HCT116 (cell line): ENCODE data around the gene SF3B6. TPM values are rescaled to one million over a fixed set of nuclear protein-coding genes. Genes with fewer than 3 reads are reported as not detected.

Experiments
- ATAC-seq: fragments of 200-7000 bp; cut with Tn5 transposase; 2 replicates; pipeline ENCODE4 v1.9.1; 2020; ENCODE audit warnings: mild to moderate bottlenecking, moderate library complexity
- BruUV-seq: library from RNA; stranded (reverse); fragments of 400-500 nt; replicated peaks from 2 replicates; lab custom pipeline; 2021; lab: Mats Ljungman, UMichigan
- CTCF ChIA-PET: fragments of 300-600 bp; sonication (Branson Sonifier 250); formaldehyde crosslinking; loops from one replicate; lab custom pipeline; 2021; ENCODE audit warnings: antibody characterized with exemption; lab: Charles Lee
- POLR2A ChIA-PET: fragments of 300-600, 350-600 bp; sonication (Branson Sonifier 250); formaldehyde crosslinking; loops from one replicate; lab custom pipeline; 2021; ENCODE audit warnings: antibody characterized with exemption; lab: Charles Lee
- RAD21 ChIA-PET, 2 experiments: fragments of 300-600 bp; sonication (Branson Sonifier 250); formaldehyde crosslinking; loops; one replicate each; lab custom pipeline; 2023; ENCODE audit warnings: low total read pairs in 2 of 2; ENCODE audit not compliant: uncharacterized antibody in 2 of 2, unreplicated experiment in 2 of 2, low non-redundant PET in 1 of 2; lab: Charles Lee
- DNase-seq: peaks from one replicate; pipeline ENCODE4 v3.0.0-alpha.2; 2010; ENCODE audit warnings: low read depth, low spot score
- H2AFZ ChIP-seq: fragments of 200-600 bp; shearing (Covaris generic), sonication (generic); 2 replicates; pipeline ENCODE4 v1.6.1; 2017; ENCODE audit warnings: low read depth, mixed run types, mixed read lengths, antibody characterized with exemption, low read length; ENCODE audit not compliant: poor library complexity, severe bottlenecking
- H3K27ac ChIP-seq: 2 replicates; pipeline ENCODE4 v1.5.1; 2012; ENCODE audit warnings: low read depth, low read length
- H3K27me3 ChIP-seq: fragments of 200-600 bp; sonication (generic); 2 replicates; pipeline ENCODE4 v1.6.1; 2016; ENCODE audit warnings: mixed run types, low read length, mixed read lengths; ENCODE audit not compliant: insufficient read depth
- H3K36me3 ChIP-seq, 2 experiments: fragments of 200-500 bp in 1 of 2; fragments of 200-600 bp in 1 of 2; sonication (Bioruptor generic) in 1 of 2; sonication (generic) in 1 of 2; 2 replicates each; pipeline versions ENCODE4 v1.5.1 to v1.6.1; 2014 to 2016; ENCODE audit warnings: low read length in 2 of 2, inconsistent platforms in 1 of 2, mixed read lengths in 1 of 2, mixed run types in 1 of 2; ENCODE audit not compliant: insufficient read depth in 2 of 2, control insufficient read depth in 1 of 2
- H3K4me1 ChIP-seq, 2 experiments: fragments of 200-600 bp in 1 of 2; sonication (generic) in 1 of 2; 2 replicates each; pipeline versions ENCODE4 v1.5.1 to v1.6.1; 2012 to 2017; ENCODE audit warnings: low read length in 2 of 2, inconsistent platforms in 1 of 2, mild to moderate bottlenecking in 1 of 2, mixed read lengths in 1 of 2, mixed run types in 1 of 2, moderate library complexity in 1 of 2; ENCODE audit not compliant: insufficient read depth in 2 of 2, control insufficient read depth in 1 of 2
- H3K4me2 ChIP-seq: fragments of 200-600 bp; sonication (generic); 2 replicates; pipeline ENCODE4 v1.6.1; 2017; ENCODE audit warnings: mixed run types, low read length, mixed read lengths
- H3K4me3 ChIP-seq, 2 experiments: fragments of 200-600 bp in 1 of 2; sonication (generic) in 1 of 2; replicated peaks in 1 of 2; 2 replicates each; pipeline ENCODE4 v1.5.1; 2011 to 2016; ENCODE audit warnings: low read length in 2 of 2, control low read depth in 1 of 2, low read depth in 1 of 2, mild to moderate bottlenecking in 1 of 2, mixed read lengths in 1 of 2, mixed run types in 1 of 2
- H3K79me2 ChIP-seq: fragments of 200-600 bp; sonication (generic); 2 replicates; pipeline ENCODE4 v1.6.1; 2017; ENCODE audit warnings: mild to moderate bottlenecking, mixed run types, low read length, moderate library complexity, mixed read lengths; ENCODE audit not compliant: insufficient read depth
- H3K9ac ChIP-seq: fragments of 200-600 bp; sonication (generic); 2 replicates; pipeline ENCODE4 v1.6.1; 2016; ENCODE audit warnings: low read length, mixed read lengths
- H3K9me2 ChIP-seq: fragments of 200-600 bp; sonication (generic), shearing (Covaris generic); 2 replicates; pipeline ENCODE4 v1.6.1; 2017; ENCODE audit warnings: mixed run types, mild to moderate bottlenecking, moderate library complexity; ENCODE audit not compliant: insufficient read depth
- H3K9me3 ChIP-seq, 2 experiments: fragments of 200-500 bp in 1 of 2; fragments of 200-600 bp in 1 of 2; sonication (Bioruptor generic) in 1 of 2; sonication (generic) in 1 of 2; 2 replicates each; pipeline ENCODE4 v1.6.1; 2014 to 2017; ENCODE audit warnings: low read length in 2 of 2, mixed read lengths in 2 of 2, inconsistent platforms in 1 of 2, low read depth in 1 of 2, mild to moderate bottlenecking in 1 of 2, mixed run types in 1 of 2, moderate library complexity in 1 of 2; ENCODE audit not compliant: control insufficient read depth in 1 of 2, insufficient read depth in 1 of 2
- H4K20me1 ChIP-seq: fragments of 200-600 bp; sonication (generic), shearing (Covaris generic); 2 replicates; pipeline ENCODE4 v1.6.1; 2017; ENCODE audit warnings: mixed run types, mild to moderate bottlenecking, moderate library complexity; ENCODE audit not compliant: insufficient read depth
- CBX3 ChIP-seq: IDR thresholded peaks from 2 replicates; pipeline ENCODE4 v1.6.1; 2012; ENCODE audit warnings: low read depth
- ELF1 ChIP-seq: IDR thresholded peaks from 2 replicates; pipeline ENCODE4 v1.6.1; 2012; ENCODE audit warnings: low read depth, borderline replicate concordance
- EZH2 ChIP-seq: fragments of 200-600 bp; sonication (generic); IDR thresholded peaks from 2 replicates; pipeline ENCODE4 v1.6.1; 2017; ENCODE audit warnings: antibody characterized with exemption, mixed run types
- EZH2phosphoT487 ChIP-seq: fragments of 200-600 bp; IDR thresholded peaks from 2 replicates; pipeline ENCODE4 v1.6.1; 2018; ENCODE audit warnings: antibody characterized with exemption, borderline replicate concordance
- FOSL1 ChIP-seq: IDR thresholded peaks from 2 replicates; pipeline ENCODE4 v1.6.1; 2012; ENCODE audit warnings: low read depth
- JUND ChIP-seq: IDR thresholded peaks from 2 replicates; pipeline ENCODE4 v1.6.1; 2012
- MAX ChIP-seq: IDR thresholded peaks from 2 replicates; pipeline ENCODE4 v1.6.1; 2012
- POLR2A ChIP-seq: IDR thresholded peaks from 2 replicates; pipeline ENCODE4 v1.7.0; 2011; ENCODE audit warnings: borderline replicate concordance; ENCODE audit not compliant: insufficient read depth, insufficient read length; ENCODE audit errors: extremely low read depth
- POLR2AphosphoS5 ChIP-seq: IDR thresholded peaks from 2 replicates; pipeline ENCODE4 v1.6.1; 2011; ENCODE audit warnings: mild to moderate bottlenecking, low read depth, low read length, moderate library complexity
- RAD21 ChIP-seq: IDR thresholded peaks from 2 replicates; pipeline ENCODE4 v1.6.1; 2012; ENCODE audit warnings: low read depth, mild to moderate bottlenecking
- SIN3A ChIP-seq: IDR thresholded peaks from 2 replicates; pipeline ENCODE4 v1.6.1; 2012; ENCODE audit warnings: low read depth
- TCF7L2 ChIP-seq: IDR thresholded peaks from 2 replicates; pipeline ENCODE4 v1.7.0; 2011; ENCODE audit warnings: borderline replicate concordance, inconsistent platforms; ENCODE audit not compliant: insufficient read depth, insufficient read length; ENCODE audit errors: extremely low read depth
- YY1 ChIP-seq: IDR thresholded peaks from 2 replicates; pipeline ENCODE4 v1.6.1; 2011; ENCODE audit warnings: low read length, low read depth, moderate library complexity, mild to moderate bottlenecking; ENCODE audit not compliant: insufficient replicate concordance; ENCODE audit errors: extremely low read depth
- intact Hi-C: fragments of 100-400 bp; cut with micrococcal nuclease; formaldehyde crosslinking; loops from 2 replicates; pipeline ENCODE4 v1.10.0; 2022
- total RNA-seq: library from RNA; stranded (reverse); gene quantifications from one replicate; pipeline ENCODE4 v1.2.1, GENCODE V29; 2021; ENCODE audit not compliant: unreplicated experiment
- TF ChIP-seq, protein P1 (sequence below): IDR thresholded peaks from 2 replicates; pipeline ENCODE4 v1.6.1; 2012; ENCODE audit warnings: low read depth
- TF ChIP-seq, protein P2 (sequence below): IDR thresholded peaks from 2 replicates; pipeline ENCODE4 v1.6.1; 2012
- TF ChIP-seq, protein P3 (sequence below): IDR thresholded peaks from 2 replicates; pipeline ENCODE4 v1.6.1; 2011; ENCODE audit warnings: mild to moderate bottlenecking, low read length, moderate library complexity; ENCODE audit not compliant: insufficient replicate concordance; ENCODE audit errors: extremely low read depth

Gene SF3B6
- total RNA-seq, 1 experiment from 2014 or later = 129 TPM

- Histone ChIP-seq H3K4me2 (no peak overlapping the region), H3K27ac (no peak overlapping the region), H3K36me3 (no peaks in the 10 kb centered on the region), H3K9me2 (no peaks in the 10 kb centered on the region), H3K4me3 (no peak overlapping the region)
- ATAC-seq = no peak
- intact Hi-C loops = loop anchor here (2.0 kb wide), 1 partner anchor 25 kb away; the partner anchor contains the start of gene SF3B6
- BruUV-seq = no TSS peak
- TF ChIP-seq JUND (no peak), POLR2A (no peak), EZH2 (no peak), RAD21 (no peak), EZH2phosphoT487 (no peak), TCF7L2 (no peak), FOSL1 (no peak), POLR2AphosphoS5 (no peak), MAX (no peak), SIN3A (no peak), YY1 (no peak), CBX3 (no peak), ELF1 (no peak)
- TF ChIP-seq, protein P1, sequence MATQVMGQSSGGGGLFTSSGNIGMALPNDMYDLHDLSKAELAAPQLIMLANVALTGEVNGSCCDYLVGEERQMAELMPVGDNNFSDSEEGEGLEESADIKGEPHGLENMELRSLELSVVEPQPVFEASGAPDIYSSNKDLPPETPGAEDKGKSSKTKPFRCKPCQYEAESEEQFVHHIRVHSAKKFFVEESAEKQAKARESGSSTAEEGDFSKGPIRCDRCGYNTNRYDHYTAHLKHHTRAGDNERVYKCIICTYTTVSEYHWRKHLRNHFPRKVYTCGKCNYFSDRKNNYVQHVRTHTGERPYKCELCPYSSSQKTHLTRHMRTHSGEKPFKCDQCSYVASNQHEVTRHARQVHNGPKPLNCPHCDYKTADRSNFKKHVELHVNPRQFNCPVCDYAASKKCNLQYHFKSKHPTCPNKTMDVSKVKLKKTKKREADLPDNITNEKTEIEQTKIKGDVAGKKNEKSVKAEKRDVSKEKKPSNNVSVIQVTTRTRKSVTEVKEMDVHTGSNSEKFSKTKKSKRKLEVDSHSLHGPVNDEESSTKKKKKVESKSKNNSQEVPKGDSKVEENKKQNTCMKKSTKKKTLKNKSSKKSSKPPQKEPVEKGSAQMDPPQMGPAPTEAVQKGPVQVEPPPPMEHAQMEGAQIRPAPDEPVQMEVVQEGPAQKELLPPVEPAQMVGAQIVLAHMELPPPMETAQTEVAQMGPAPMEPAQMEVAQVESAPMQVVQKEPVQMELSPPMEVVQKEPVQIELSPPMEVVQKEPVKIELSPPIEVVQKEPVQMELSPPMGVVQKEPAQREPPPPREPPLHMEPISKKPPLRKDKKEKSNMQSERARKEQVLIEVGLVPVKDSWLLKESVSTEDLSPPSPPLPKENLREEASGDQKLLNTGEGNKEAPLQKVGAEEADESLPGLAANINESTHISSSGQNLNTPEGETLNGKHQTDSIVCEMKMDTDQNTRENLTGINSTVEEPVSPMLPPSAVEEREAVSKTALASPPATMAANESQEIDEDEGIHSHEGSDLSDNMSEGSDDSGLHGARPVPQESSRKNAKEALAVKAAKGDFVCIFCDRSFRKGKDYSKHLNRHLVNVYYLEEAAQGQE = no peak
- TF ChIP-seq, protein P2, sequence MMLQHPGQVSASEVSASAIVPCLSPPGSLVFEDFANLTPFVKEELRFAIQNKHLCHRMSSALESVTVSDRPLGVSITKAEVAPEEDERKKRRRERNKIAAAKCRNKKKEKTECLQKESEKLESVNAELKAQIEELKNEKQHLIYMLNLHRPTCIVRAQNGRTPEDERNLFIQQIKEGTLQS = no peak
- TF ChIP-seq, protein P3, sequence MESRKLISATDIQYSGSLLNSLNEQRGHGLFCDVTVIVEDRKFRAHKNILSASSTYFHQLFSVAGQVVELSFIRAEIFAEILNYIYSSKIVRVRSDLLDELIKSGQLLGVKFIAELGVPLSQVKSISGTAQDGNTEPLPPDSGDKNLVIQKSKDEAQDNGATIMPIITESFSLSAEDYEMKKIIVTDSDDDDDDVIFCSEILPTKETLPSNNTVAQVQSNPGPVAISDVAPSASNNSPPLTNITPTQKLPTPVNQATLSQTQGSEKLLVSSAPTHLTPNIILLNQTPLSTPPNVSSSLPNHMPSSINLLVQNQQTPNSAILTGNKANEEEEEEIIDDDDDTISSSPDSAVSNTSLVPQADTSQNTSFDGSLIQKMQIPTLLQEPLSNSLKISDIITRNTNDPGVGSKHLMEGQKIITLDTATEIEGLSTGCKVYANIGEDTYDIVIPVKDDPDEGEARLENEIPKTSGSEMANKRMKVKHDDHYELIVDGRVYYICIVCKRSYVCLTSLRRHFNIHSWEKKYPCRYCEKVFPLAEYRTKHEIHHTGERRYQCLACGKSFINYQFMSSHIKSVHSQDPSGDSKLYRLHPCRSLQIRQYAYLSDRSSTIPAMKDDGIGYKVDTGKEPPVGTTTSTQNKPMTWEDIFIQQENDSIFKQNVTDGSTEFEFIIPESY = no peak
- TF ChIP-seq, all 23 proteins: peak for 0
- Histone ChIP-seq H2AFZ (no peak overlapping the region), H3K4me1 (peaks cover 8 to 22% of the 10 kb centered on the region in 2 experiments), H3K9me3 (no peaks in the 10 kb centered on the region), H4K20me1 (no peaks in the 10 kb centered on the region), H3K27me3 (no peaks in the 10 kb centered on the region), H3K79me2 (peaks cover 3% of the 10 kb centered on the region; the same call in 1 of the 2 replicates), H3K9ac (no peak overlapping the region)
- ChIA-PET CTCF (no interaction called here), RAD21 (interaction anchor here in 1 of 2 experiments (0.6 kb wide), 1 partner anchor 24 kb away, joined by 4 read pairs; the partner anchor contains the start of gene SF3B6), POLR2A (no interaction called here)
- no peak for DNase-seq
Observed at GRCh38 chr2:24051833-24052232, 24.3 kb downstream of the SF3B6 start.
